ENCODE measurements around the gene QRSL1.

- TF ChIP-seq POLR2AphosphoS5 (IDR thresholded peaks at IDR 0.05; ENCODE audit: low read depth, low read length) (no peak), TAF1 (IDR thresholded peaks at IDR 0.05; ENCODE audit: borderline replicate concordance, insufficient read depth, low read length) (no peak), SIN3A (IDR thresholded peaks at IDR 0.05; ENCODE audit: borderline replicate concordance, insufficient read depth, low read length) (no peak)
- TF ChIP-seq, protein P1, sequence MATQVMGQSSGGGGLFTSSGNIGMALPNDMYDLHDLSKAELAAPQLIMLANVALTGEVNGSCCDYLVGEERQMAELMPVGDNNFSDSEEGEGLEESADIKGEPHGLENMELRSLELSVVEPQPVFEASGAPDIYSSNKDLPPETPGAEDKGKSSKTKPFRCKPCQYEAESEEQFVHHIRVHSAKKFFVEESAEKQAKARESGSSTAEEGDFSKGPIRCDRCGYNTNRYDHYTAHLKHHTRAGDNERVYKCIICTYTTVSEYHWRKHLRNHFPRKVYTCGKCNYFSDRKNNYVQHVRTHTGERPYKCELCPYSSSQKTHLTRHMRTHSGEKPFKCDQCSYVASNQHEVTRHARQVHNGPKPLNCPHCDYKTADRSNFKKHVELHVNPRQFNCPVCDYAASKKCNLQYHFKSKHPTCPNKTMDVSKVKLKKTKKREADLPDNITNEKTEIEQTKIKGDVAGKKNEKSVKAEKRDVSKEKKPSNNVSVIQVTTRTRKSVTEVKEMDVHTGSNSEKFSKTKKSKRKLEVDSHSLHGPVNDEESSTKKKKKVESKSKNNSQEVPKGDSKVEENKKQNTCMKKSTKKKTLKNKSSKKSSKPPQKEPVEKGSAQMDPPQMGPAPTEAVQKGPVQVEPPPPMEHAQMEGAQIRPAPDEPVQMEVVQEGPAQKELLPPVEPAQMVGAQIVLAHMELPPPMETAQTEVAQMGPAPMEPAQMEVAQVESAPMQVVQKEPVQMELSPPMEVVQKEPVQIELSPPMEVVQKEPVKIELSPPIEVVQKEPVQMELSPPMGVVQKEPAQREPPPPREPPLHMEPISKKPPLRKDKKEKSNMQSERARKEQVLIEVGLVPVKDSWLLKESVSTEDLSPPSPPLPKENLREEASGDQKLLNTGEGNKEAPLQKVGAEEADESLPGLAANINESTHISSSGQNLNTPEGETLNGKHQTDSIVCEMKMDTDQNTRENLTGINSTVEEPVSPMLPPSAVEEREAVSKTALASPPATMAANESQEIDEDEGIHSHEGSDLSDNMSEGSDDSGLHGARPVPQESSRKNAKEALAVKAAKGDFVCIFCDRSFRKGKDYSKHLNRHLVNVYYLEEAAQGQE (IDR thresholded peaks at IDR 0.05; ENCODE audit: insufficient read depth in 1 of 2, low read depth in 2 of 2, low read length in 2 of 2): no peak
Measured at GRCh38 chr6:106619223-106619622, 10.2 kb upstream of the QRSL1 start.
